Left lung (tissue), 10 donors: Measurements from ENCODE around the gene NSUN4. TPM values are rescaled to one million over a fixed set of nuclear protein-coding genes. Genes with fewer than 3 reads are reported as not detected.

ENCODE experiments used
- ATAC-seq: fragments of 200-7000 bp; cut with Tn5 transposase; one replicate; pipeline ENCODE4 v1.9.1; 2020; ENCODE audit warnings: moderate library complexity
- DNase-seq, 4 donors: peaks; one replicate each; pipeline ENCODE4 v3.0.0-alpha.2; 2013 to 2020
- H3K27ac ChIP-seq, 2 donors: fragments of 200-600 bp; sonication (generic) in 1 of 2; one replicate each; pipeline versions ENCODE4 v1.5.0 to v1.8.0; 2020 to 2021
- H3K27me3 ChIP-seq, 2 donors: fragments of 200-600 bp; sonication (generic) in 1 of 2; one replicate each; pipeline versions ENCODE4 v1.5.0 to v1.8.0; 2020 to 2021
- H3K36me3 ChIP-seq, 2 donors: fragments of 200-600 bp; sonication (generic) in 1 of 2; one replicate each; pipeline versions ENCODE4 v1.5.0 to v1.8.0; 2020 to 2021
- H3K4me1 ChIP-seq, 2 donors: fragments of 200-600 bp; one replicate each; pipeline ENCODE4 v1.8.0; 2021
- H3K4me3 ChIP-seq, 2 donors: fragments of 200-600 bp; sonication (generic) in 1 of 2; one replicate each; pipeline versions ENCODE4 v1.5.0 to v1.8.0; 2020 to 2021; ENCODE audit warnings: mild to moderate bottlenecking in 1 of 2
- H3K9me3 ChIP-seq, 2 donors: fragments of 200-600 bp; sonication (generic) in 1 of 2; one replicate each; pipeline versions ENCODE4 v1.5.0 to v1.8.0; 2020 to 2021
- intact Hi-C, 2 donors: fragments of 100-400 bp; cut with DNase I; formaldehyde crosslinking; loops; one replicate each; pipeline versions ENCODE4 v1.11.2 to v1.14.2; 2022
- polyA plus RNA-seq, 6 donors: library from polyadenylated mRNA; unstranded; fragments of 120-200 nt; gene quantifications; one replicate each; pipeline ENCODE4 v1.2.1, GENCODE V29; 2013; ENCODE audit not compliant: insufficient read length in 6 of 6
- total RNA-seq, 2 donors: library from RNA; stranded (reverse); fragmentation: NEBNext Ultra II Directional; extraction: Animal tissue kit (Norgen Biotek cat#: 25700); gene quantifications; one replicate each; pipeline ENCODE4 v1.2.1, GENCODE V29; 2021
- TF ChIP-seq, protein P1 (sequence below), 2 donors: fragments of 200-600 bp; sonication (generic) in 1 of 2; IDR thresholded peaks; one replicate each; pipeline versions ENCODE4 v1.5.0 to v1.8.0; 2021; ENCODE audit warnings: antibody characterized with exemption in 2 of 2
- donor health status: DM: no; HTN: yes; CAD: no.
- donor health status: DM: no; HTN: no; CAD: no.

The NSUN4 gene
- total and polyA plus RNA-seq, 8 donors, result 21.8 to 25.8 (median 23.5) TPM

- Histone ChIP-seq H3K4me3 (no peak overlapping the region), H3K27ac (peak overlapping the region in 1 of 2 donors; percentile 99), H3K9me3 (no peaks in the 10 kb centered on the region), H3K4me1 (peaks cover 0 to 24% of the 10 kb centered on the region in 2 donors), H3K27me3 (no peaks in the 10 kb centered on the region), H3K36me3 (peaks cover 0 to 50% of the 10 kb centered on the region in 2 donors)
- DNase-seq (no peak), ATAC-seq (no peak)
- TF ChIP-seq, protein P1, sequence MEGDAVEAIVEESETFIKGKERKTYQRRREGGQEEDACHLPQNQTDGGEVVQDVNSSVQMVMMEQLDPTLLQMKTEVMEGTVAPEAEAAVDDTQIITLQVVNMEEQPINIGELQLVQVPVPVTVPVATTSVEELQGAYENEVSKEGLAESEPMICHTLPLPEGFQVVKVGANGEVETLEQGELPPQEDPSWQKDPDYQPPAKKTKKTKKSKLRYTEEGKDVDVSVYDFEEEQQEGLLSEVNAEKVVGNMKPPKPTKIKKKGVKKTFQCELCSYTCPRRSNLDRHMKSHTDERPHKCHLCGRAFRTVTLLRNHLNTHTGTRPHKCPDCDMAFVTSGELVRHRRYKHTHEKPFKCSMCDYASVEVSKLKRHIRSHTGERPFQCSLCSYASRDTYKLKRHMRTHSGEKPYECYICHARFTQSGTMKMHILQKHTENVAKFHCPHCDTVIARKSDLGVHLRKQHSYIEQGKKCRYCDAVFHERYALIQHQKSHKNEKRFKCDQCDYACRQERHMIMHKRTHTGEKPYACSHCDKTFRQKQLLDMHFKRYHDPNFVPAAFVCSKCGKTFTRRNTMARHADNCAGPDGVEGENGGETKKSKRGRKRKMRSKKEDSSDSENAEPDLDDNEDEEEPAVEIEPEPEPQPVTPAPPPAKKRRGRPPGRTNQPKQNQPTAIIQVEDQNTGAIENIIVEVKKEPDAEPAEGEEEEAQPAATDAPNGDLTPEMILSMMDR (IDR thresholded peaks at IDR 0.05), result peak in 1 of 2 donors; percentile 14
- intact Hi-C loops, result no loop called here
Observed at GRCh38 chr1:46342084-46342656, 1.6 kb downstream of the NSUN4 start.

DNA sequence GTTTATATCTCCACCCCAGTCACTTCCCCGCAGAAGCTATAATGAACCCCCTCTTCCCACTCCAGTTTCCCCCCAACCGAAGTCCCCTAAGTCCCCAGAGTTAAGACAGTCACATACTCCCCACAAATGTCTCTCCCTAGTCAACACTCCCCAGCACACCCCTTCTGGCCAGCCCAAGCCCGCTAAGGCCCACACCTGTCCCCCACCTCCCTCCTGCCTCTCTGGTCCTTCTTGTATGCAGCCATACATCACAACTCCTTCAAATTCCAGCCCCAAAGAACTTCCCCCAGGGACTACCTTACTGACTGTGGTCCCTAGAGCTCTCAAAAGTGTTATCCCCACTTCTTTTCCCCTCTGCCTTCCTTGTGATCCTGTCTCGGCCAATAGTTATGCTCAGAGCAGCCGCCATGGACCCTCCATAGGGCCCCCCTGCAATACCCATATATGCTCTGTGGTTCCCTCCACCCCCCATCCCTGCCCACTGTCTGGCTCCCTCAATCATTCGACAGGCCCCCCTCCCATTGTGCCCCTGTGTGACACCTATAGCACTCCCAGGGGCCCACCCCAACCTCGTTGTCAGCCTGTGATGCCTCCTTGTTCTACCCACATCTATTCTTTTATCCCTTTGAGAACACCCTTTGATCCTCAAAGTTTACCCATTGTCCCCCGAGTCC, 2.2 kb downstream of the NSUN4 start:
- TF ChIP-seq, protein P1 (IDR thresholded peaks at IDR 0.05), result no peak
- DNase-seq (no peak), ATAC-seq (no peak)
- intact Hi-C loops, result no loop called here
- Histone ChIP-seq H3K4me3 (no peak overlapping the region), H3K9me3 (no peaks in the 10 kb centered on the region), H3K4me1 (peaks cover 0 to 30% of the 10 kb centered on the region in 2 donors), H3K36me3 (peaks cover 0 to 55% of the 10 kb centered on the region in 2 donors), H3K27me3 (no peaks in the 10 kb centered on the region), H3K27ac (no peak overlapping the region)

- H3K36me3 ChIP-seq, result peaks cover 0 to 55% of the 10 kb centered on the region in 2 donors
- H3K27me3 ChIP-seq, result no peaks in the 10 kb centered on the region
- H3K4me1 ChIP-seq, result peaks cover 0 to 35% of the 10 kb centered on the region in 2 donors
- no peaks in the 10 kb centered on the region for H3K9me3 ChIP-seq
- H3K27ac ChIP-seq, result no peak overlapping the region
- TF ChIP-seq, protein P1 (IDR thresholded peaks at IDR 0.05), result no peak
- DNase-seq (no peak), ATAC-seq (no peak)
- no peak overlapping the region for H3K4me3 ChIP-seq
- intact Hi-C loops, result no loop called here
Observed at GRCh38 chr1:46343351-46343695, 2.7 kb downstream of the NSUN4 start.

GRCh38 chr1:46343705-46344104, 3.1 kb downstream of the NSUN4 start:
- intact Hi-C loops, result no loop called here

DNA sequence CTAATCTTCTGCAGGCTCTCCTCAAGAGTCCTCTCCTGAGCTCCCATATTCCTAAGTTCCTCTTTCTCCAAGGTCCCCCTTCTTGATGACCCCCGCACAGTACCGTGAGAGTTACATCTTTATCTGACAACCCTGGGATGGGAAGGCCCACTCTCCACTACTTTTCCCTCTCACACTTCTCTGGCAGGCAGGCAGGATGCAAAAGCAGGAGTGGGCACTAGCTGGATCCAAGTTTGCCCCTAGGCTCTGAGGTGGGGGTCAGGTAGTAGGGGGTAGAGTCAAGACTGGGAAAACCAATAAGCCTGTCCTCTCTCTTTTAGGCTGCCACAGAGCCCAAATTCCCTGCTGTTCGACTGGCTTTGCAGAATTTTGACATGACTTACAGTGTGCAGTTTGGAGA, 3.9 kb downstream of the NSUN4 start:
- no peak for ATAC-seq
- H3K27ac ChIP-seq, result no peak overlapping the region
- peaks cover 0 to 34% of the 10 kb centered on the region in 2 donors for H3K4me1 ChIP-seq
- no peaks in the 10 kb centered on the region for H3K27me3 ChIP-seq
- intact Hi-C loops, result no loop called here
- peaks cover 0 to 66% of the 10 kb centered on the region in 2 donors for H3K36me3 ChIP-seq
- no peak overlapping the region for H3K4me3 ChIP-seq
- TF ChIP-seq, protein P1 (IDR thresholded peaks at IDR 0.05), result no peak
- DNase-seq, result no peak
- no peaks in the 10 kb centered on the region for H3K9me3 ChIP-seq

More at GRCh38 chr1:46343705-46344104, 3.1 kb downstream of the NSUN4 start:
- no peak overlapping the region for H3K27ac ChIP-seq
- peaks cover 0 to 58% of the 10 kb centered on the region in 2 donors for H3K36me3 ChIP-seq
- no peak for DNase-seq
- H3K4me1 ChIP-seq, result peaks cover 0 to 35% of the 10 kb centered on the region in 2 donors
- H3K9me3 ChIP-seq, result no peaks in the 10 kb centered on the region
- no peak for ATAC-seq
- TF ChIP-seq, protein P1 (IDR thresholded peaks at IDR 0.05), result no peak
- H3K27me3 ChIP-seq, result no peaks in the 10 kb centered on the region
- no peak overlapping the region for H3K4me3 ChIP-seq
